Stimulated activated CD4-positive, alpha-beta T cell treated with anti-CD3 and anti-CD28 coated beads, Interleukin-12 subunit alpha, Interleukin-12 subunit beta, amount 100 ng/mL, for 48 hours (primary cell): Measurements from ENCODE around the gene TMEM87B.
"Not testable (repeated sequence)": the region's sequence is repeated elsewhere in the genome, so short reads cannot be mapped to it uniquely, and the experiment has no call there.

Experiments
- DNase-seq, 3 donors: peaks; one replicate each; pipeline ENCODE4 v3.0.0-alpha.2; 2020; ENCODE audit warnings: low read depth in 2 of 3, low spot score in 1 of 3

The TMEM87B gene

DNA sequence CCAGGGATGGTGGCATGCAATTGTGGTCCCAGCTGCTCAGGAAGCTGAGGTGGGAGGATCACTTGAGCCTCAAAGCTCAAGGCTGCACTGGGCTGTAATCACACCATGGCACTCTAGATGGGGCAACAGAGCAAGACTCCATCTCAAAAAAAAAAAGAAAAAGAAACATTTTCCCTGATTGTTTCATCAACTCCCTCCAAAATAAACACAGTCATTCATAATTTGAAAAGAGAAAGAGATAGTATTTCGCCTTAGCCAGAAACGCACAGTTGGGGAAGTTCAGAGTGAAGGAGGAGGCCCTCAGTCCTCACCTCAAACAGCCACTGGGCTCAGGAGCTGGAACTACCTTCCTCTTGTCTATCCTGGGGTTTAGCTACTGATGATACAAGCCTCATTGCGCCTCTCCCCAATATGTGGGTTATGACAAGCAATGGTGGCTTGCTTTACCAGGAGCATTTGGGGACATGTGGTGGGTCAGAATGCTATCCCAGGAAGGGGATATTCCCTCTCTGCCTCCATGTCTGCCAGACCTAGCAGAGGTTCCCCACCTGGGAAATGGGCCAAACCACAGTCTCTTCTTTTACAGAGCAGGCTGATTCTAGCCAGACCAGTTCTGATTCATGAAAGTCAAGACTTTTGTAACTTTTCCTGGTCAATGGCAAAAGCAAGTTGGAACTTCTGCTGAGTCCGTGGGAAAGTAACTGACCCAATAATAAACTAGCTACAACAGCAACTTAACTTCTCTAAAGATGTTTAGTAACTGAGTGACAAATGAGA, 22.2 kb upstream of the TMEM87B start:
- no peak for DNase-seq

DNA sequence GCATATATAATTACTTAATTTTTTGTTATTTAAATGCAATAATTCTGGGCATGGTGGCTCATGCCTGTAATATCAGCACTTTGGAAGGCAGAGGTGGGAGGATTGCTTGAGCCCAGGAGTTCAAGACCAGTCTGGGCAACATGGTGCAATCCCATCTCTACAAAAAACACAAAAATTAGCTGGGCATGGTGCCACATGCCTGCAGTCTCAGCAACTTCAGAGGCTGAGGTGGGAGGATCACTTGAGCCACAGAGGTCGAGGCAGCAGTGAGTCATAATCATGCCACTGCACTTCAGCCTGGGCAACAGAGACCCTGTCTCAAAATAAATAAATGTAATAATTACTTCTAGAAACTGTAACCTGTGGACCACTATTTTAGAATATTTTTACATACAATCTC, 21.5 kb upstream of the TMEM87B start:
- DNase-seq, result no peak

DNA sequence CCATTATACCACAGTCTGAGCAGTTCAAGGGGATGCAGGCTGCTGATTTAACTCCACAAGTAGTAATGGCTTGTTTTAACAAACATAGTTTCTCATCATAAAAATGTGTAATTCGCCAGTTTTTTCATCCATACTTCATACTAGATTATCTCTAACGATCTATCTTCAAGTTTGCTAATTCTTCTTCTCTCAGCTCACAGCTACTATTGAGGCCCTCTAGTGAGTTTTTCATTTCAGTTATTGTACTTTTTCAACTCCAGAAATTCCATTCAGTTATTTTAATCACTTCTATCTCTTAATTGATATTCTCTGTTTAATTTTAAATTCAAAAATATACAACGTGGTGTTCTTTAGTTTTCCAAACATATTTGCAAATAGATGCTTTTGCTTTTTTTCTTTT, 20.1 kb upstream of the TMEM87B start:
- DNase-seq, result no peak

DNA sequence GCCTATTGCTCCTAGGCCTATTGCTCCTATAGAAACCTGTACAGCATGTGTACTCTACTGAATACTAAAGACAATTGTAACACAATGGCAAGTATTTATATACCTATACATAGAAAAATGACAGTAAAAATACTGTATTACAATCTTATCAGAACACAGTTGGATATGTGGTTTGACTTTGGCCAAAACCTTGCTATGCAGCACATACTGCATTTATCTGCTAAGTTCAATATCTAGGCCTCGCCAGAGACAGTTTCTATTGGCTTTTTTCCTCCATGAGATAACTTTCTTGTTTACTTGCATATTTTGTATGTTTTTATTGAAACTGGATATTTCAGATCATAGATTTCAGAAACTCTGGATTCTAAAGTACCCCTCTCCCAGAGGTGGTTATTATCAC, 19.3 kb upstream of the TMEM87B start:
- DNase-seq, result no peak

DNA sequence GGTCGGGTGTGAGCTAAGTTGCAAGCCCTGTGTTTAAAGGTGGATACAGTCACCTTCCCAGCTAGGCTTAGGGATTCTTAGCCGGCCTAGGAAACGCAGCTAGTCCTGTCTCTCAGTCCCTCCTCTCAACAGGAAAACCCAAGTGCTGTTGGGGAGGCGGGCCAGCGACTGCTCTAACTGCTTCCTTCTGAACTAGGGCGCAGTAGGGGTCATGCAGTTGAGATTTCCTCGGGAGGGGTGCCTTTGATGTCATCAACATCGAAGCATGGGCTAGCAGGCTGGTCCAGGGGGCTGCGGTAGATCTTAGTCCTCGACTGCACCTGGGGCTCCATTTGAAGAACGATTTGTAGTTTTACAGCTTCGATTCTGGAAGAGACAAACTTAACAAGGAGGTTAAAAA, 15.5 kb upstream of the TMEM87B start:
- not testable (repeated sequence) for DNase-seq

DNA sequence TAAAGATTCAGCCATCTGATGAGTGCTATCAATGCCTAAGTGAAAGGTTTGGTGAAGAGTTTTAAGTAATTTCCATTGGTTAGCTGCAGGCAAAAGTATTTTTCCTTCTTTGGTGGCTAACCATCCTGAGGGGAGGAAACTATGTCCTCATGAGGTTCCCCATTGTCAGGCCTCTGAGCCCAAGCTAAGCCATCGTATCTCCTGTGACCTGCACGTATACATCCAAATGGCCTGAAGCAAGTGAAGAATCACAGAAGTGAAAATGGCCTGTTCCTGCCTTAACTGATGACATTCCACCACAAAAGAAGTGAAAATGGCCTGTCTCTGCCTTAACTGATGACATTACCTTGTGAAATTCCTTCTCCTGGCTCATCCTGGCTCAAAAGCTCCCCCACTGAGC, 15.0 kb upstream of the TMEM87B start:
- not testable (repeated sequence) for DNase-seq

DNA sequence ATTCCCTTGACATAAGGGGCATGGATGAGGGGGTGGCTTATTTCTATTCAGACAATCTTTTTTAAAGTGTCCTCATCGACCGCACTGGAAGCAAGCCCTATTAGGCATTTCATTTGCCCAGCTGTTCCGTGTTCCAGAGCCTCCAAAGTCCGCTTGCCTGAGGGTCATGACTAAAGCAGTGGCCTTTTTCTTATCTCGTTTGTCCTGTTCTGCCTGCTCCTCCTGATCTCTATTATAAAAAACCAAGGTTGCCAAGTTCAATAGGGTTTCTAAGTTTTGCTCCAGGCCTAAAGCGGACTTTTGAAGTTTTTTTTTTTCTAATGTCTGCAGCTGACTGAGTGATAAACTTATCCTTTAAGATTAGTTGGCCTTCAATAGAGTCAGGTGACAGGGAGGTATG, 13.6 kb upstream of the TMEM87B start:
- DNase-seq, result not testable (repeated sequence)

DNA sequence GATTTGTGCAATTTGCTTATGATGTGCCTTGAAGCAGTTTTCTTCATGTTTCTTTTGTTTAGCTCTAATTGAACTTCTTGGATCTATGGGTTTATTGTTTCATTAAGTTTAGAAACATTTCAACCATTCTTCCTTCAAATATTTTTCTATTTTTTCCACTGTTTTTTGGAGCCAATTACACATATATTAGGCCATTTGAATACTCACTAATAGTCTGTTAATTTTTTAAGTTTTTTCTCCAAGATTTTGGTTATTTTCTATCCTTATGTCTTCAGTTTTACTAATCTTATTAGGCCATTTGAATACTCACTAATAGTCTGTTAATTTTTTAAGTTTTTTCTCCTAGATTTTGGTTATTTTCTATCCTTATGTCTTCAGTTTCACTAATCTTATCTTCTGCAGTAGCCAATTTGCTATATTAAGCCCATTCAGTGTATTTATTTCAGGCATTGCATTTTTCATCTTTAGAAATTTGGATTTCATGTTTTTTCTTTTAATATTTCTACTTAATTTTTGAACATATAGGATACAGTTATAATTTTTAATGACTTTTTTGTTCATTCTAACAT, 9.5 kb upstream of the TMEM87B start:
- no peak for DNase-seq

DNA sequence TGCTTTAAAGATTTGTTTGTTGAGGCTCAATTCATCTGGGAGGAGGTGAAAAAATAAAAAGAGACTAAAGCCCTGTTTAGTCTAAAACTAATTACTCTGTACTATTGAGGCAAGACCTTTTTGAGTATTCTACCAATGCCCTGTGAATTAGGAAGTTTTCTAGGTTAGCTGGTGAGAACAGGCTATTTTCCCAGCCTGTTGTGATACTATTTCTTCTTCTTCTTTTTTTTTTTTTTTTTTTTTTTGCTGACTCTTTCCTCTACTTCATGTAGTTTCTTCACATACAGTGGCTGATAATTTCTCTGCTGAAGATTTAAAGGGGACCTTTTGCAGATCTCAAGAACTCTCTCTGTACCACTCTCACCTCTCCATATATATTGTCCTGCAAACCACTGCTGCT, 8.8 kb upstream of the TMEM87B start:
- DNase-seq, result no peak

DNA sequence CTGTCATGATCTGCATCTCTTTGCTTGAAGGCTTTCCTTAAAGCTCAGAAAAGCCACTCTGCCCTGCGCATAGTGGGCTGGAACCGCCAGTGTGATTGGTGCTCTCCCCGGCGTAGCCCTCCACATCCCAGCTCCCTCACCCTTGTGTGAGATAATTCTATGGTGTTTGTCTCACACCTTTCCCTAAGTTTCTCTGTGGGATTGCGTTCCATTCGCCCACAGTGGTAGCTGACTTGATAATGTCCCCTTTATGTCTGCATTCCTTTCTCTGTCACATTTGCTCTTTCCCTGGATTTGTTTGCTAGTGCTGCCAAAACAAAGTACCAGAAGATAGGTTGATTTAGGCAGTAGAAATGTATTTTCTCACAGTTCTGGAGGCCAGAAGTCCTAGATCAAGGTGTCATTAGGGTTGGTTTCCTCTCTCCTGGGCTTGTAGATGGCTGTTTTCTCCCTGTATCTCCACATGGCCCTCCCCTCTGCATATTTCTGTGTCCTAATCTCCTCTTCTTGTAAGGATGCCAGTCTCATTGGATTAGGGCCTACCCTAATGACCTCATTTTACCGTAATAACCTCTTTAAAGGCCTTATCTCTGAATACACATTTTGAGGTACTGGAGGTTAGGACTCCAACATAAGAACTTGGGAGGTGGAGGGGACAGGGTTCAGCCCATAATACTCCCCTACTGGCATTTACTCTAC, 7.4 kb upstream of the TMEM87B start:
- no peak for DNase-seq

DNA sequence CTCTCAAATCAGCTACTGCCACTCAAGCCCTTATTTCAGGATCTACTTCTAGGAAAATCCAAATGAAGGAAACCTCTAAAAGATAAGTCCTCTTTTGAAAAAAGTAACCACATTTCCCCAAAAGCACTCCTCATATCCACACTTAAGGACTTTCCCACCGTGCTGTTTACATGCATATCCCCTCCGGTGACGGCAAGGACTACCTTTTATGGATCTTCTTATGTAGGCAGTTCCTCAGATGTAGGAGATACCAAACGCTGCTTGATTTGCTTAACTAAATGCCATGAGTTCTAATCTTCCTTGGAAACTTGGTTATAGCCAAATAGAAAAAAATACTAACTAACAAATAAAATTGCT, 6.9 kb upstream of the TMEM87B start:
- no peak for DNase-seq

DNA sequence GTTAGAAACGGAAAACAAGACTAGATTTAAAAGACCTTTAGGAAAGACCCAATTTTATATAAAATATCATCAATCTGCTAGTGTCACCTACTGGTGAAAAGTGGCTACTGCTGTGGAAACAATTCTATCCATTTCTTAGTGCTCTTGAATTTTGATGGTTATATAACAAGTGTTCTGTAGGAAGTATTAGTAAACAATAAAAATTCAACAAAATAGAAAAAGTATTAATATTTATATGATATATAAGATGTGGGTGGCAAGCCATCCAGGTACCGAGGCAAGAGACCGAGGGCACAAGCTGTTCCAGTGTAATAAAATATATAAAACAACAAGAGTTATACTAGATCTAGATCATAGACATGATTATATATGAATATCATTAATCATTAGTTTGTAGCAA, 6.2 kb upstream of the TMEM87B start:
- peak in 1 of 3 donors; percentile 54 for DNase-seq

DNA sequence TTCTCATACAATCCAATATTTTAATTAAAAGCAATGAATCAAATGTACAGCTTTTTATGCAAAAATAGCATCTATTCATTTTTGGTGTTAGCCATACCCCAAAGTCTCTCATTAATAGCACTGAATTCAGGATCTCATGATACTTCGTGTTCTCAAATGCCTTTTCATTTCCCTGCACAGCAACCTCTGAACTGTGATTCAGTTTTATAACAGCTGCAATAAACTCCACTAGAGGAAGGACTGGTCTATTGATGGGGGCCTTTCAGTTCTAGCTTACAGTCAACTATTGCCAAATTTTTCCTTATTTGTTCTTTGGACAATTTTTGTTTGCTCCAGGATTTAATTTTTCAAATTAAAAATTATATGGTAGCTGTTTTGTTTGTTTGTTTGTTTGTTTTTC, 4.8 kb upstream of the TMEM87B start:
- no peak for DNase-seq

DNA sequence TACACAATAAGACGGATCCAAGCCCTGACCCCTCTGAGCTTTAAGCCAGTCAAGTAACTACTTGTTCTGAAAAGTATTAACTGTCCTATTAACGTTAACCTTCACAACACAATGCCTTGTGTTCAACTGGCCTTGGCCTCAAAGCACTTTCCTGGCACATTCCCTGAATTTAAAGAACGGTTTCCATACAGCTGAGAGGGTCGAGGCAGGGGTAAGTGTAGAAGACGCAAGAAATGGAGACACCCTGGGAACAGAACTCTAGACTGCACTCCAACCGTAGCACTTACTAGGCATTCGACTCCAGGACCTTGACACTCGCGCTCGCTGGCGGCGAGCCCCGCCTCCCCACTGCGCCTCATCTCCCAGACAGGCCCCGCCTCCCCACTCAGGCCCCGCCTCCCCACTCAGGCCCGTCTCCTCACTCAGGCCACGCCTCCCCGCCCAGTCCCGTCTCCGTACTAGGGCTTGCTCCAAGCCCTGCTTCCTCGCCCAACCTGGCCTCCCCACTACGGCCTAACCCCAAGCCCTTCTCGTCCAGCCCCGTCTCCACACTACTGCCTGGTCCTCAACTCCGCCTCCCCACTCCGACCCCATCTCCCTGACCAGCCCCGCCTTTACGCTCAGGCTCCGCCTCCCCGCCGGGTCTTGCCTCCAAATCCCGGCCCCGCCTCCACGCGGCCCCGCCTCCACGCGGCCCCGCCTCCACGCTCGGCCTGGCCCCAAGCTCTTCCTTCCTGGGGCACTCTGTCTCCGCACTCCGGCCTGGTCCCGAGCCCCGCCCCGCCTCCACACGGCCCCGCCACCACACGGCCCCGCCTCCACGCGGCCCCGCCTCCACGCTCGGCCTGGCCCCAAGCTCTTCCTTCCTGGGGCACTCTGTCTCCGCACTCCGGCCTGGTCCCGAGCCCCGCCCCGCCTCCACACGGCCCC, 887 bp upstream of the TMEM87B start:
- peak; percentile 93 to 97 (median 97) for DNase-seq

DNA sequence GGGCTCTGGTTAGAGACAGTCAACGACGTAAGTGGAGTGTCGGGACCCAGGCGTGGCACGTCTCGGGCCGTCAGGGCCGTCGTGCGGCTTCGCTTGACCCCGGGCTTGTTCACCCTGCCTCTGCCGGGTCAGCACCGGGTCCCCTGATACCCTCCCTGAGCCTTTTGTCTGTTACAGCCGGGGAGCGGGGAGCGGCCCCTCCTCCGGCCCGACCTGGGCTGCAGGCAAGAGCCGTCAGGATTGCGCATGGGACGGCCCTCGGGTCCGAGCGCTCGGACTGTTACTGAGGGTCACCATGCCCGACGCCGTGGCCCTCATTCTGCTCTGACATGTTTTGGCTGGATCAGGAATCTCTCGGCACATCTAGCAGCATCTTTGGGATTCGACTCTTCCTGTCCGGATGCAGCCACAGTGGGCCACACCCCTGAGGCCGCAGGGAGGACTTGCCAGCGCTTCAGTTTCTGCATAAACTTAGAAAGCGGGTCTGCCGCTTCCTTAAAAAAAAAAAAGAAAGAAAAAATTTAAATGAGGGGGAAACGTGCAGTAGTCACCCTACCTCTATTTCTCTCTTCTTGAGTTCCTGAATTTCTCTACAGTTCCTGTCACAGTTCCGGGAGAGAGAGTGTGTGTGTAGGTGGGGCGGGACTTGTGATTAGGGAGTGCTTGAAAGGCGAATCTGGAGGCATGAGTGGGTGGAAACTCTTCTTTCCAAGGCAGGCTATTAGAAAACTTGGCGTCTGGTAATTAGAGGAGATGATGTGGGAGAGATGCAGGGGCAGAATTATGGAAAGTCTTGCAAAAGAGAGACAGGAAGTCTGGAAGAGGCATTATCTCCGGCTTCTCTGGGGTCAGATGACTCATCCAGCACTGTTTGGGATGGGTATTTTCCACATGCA, 909 bp downstream of the TMEM87B start:
- DNase-seq, result peak in 2 of 3 donors; percentile 20 to 34

DNA sequence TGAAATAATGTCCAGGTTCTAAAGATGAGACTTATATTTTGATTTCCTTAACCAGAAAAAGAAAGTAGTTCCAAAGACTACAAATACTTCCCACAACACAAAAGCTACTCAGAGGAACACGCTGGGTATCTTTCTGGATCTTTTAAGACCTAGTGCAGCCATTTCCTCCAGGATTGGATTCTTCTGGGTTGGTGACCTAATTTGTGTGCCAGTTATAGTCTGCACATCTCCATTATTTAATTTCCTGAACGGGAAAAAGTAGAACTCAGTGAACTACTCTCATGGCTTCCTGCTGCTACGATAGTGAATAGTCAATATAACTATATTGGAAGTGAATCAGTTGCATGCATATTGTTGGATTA, 1.5 kb downstream of the TMEM87B start:
- DNase-seq, result no peak

DNA sequence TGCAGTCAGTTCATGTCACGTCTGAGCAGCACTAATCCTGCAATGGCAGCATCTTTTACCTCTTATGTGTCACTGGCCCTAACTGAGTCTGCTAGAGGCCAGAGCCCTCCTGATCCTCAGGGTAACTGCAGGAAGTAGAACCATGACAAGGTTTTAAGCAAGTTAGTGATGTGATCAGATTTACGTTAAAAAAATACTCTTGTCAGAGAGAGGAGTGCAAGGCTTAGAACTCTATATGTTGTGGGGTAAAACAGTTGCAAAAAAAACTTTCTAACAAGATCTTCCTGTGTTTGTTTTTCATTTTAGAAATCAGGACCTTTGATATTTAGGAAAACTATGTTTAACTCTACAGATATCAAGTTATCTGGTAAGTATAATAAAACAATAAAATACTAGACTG, 4.6 kb downstream of the TMEM87B start:
- DNase-seq, result no peak

DNA sequence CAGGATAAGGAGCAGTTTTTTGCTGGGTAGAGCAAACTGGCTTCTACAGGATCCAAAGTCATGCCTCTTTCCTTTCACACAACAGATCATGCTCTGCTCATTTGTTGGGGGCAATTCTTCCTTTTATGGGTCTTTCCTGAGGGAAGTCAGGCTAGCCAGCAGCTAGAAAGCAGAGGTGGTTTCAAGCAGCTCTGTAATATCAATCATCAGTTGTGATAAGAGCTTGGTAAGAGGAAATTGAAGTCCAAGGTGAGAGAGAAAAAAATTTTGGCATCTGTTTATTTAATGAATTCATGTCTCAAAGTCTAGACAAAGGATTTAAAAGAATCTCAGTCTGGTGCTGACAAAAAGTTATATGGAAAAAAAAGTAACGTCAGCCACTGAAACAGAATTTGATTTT, 6.2 kb downstream of the TMEM87B start:
- DNase-seq, result no peak

DNA sequence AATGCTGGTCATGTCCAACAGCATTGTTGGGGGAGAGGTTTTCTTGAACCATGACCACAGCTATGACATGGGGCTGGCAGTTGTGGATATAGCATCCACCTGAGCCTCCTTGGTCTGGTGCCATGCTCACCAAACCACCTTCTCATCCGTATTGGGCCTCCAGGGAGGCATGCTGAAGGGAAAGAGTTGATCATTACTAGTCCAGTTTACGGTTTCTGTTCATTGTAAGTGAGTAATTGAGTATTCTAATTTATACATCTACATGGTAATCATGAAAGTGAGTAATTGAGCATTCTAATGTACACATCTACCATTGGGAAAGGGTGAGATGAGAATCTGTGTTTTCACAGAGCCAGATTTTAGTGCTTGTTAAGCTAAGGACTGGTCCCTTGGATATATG, 6.8 kb downstream of the TMEM87B start:
- peak in 1 of 3 donors; percentile 21 for DNase-seq

DNA sequence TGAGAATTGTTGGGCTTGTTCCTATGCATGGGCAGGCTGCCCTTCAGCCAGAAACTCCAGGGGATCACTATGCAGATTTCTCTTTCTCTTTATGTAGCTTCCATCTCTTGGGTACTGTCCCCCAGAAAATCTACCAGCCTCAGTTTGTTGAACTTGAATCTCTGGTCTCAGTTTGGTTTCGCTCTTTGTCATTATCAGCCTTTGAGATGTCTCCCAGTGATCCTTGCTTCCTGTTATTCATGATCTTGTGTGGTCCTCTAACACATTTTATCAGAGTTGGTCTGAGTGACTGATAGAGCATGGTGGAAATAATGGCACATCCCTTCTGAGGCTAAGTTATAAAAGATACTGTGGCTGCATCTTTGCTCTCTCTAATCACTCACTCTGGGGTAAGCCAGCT, 7.8 kb downstream of the TMEM87B start:
- no peak for DNase-seq

DNA sequence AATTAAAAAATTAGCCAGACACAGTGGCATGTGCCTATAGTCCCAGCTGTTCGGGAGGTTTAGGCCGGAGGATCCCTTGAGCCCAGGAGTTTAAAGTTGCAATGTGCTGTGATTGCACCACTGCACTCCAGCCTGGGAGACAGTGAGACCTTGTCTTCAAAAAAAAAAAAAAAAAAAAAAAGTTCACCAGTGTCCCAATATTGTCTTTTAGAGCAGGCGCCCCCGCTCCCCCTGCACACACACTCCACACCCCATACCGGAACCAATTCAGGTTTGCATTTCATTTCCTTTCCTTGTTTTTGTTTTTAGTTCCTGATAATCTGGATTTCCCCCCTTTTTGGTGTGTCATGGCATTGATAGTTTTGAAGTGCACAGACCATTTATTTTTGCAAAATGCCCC, 10.4 kb downstream of the TMEM87B start:
- DNase-seq, result no peak
